Large intestine (tissue), 3 donors: ENCODE measurements around the gene RGS4. TPM values are rescaled to one million over a fixed set of nuclear protein-coding genes. Genes with fewer than 3 reads are reported as not detected.

Experiments used
- DNase-seq, 2 donors: peaks; one replicate each; pipeline versions ENCODE4 v3.0.0 to v3.0.0-alpha.2; 2013
- H3K27ac ChIP-seq: one replicate; pipeline ENCODE4 v1.5.1; 2013; ENCODE audit warnings: low read length
- H3K27me3 ChIP-seq: 2 replicates; pipeline ENCODE4 v1.6.1; 2013; ENCODE audit warnings: low read length; ENCODE audit not compliant: control insufficient read depth, insufficient read depth
- H3K36me3 ChIP-seq: 2 replicates; pipeline ENCODE4 v1.6.1; 2013; ENCODE audit warnings: low read length; ENCODE audit not compliant: control insufficient read depth, insufficient read depth
- H3K4me1 ChIP-seq: one replicate; pipeline ENCODE4 v1.6.1; 2013; ENCODE audit warnings: low read length; ENCODE audit not compliant: control insufficient read depth, insufficient read depth
- H3K4me3 ChIP-seq: one replicate; pipeline ENCODE4 v1.5.1; 2013; ENCODE audit warnings: low read length
- H3K9me3 ChIP-seq: one replicate; pipeline ENCODE4 v1.6.1; 2013; ENCODE audit warnings: mild to moderate bottlenecking, low read depth, low read length, moderate library complexity; ENCODE audit not compliant: control insufficient read depth
- WGBS: methylation state at CpG from one replicate; pipeline ENCODE4 v1.1.5; 2013; ENCODE audit warnings: low lambda C conversion rate; ENCODE audit not compliant: insufficient coverage; 5-methylcytosine and 5-hydroxymethylcytosine counted together
- polyA plus RNA-seq: library from polyadenylated mRNA; unstranded; fragments of 120-200 nt; gene quantifications from one replicate; pipeline ENCODE4 v1.2.1, GENCODE V29; 2013

The RGS4 gene
- polyA plus RNA-seq, 1 donor: 8.1 TPM

- no peak overlapping the region for H3K27ac ChIP-seq
- H3K4me1 ChIP-seq: no peaks in the 10 kb centered on the region
- H3K27me3 ChIP-seq: no peaks in the 10 kb centered on the region
- H3K9me3 ChIP-seq: no peaks in the 10 kb centered on the region
- DNase-seq: no peak
- H3K36me3 ChIP-seq: no peaks in the 10 kb centered on the region
- 100% methylated on average over 1 of the region's 6 CpGs for WGBS
- no peak overlapping the region for H3K4me3 ChIP-seq
Observed at GRCh38 chr1:163047951-163048659, 21.1 kb upstream of the RGS4 start.

GRCh38 chr1:163048869-163049268 lies 20.3 kb upstream of the RGS4 start:
- WGBS: no CpG with 5 or more reads among the region's 5 CpGs
- H3K27me3 ChIP-seq: no peaks in the 10 kb centered on the region

GRCh38 chr1:163049296-163049695 lies 19.9 kb upstream of the RGS4 start:
- H3K4me3 ChIP-seq: no peak overlapping the region
- H3K36me3 ChIP-seq: no peaks in the 10 kb centered on the region
- H3K9me3 ChIP-seq: no peaks in the 10 kb centered on the region
- no CpG with 5 or more reads among the region's 6 CpGs for WGBS
- no peak for DNase-seq
- no peaks in the 10 kb centered on the region for H3K4me1 ChIP-seq
- H3K27me3 ChIP-seq: no peaks in the 10 kb centered on the region
- no peak overlapping the region for H3K27ac ChIP-seq

More at GRCh38 chr1:163048869-163049268, 20.3 kb upstream of the RGS4 start:
- H3K4me3 ChIP-seq: no peak overlapping the region
- no peak overlapping the region for H3K27ac ChIP-seq
- no peaks in the 10 kb centered on the region for H3K36me3 ChIP-seq
- DNase-seq: no peak
- H3K4me1 ChIP-seq: no peaks in the 10 kb centered on the region
- H3K9me3 ChIP-seq: no peaks in the 10 kb centered on the region

- H3K27ac ChIP-seq: no peak overlapping the region
- H3K4me1 ChIP-seq: no peaks in the 10 kb centered on the region
- DNase-seq: no peak
- no peaks in the 10 kb centered on the region for H3K9me3 ChIP-seq
- H3K36me3 ChIP-seq: no peaks in the 10 kb centered on the region
- H3K4me3 ChIP-seq: no peak overlapping the region
- no peaks in the 10 kb centered on the region for H3K27me3 ChIP-seq
Observed at GRCh38 chr1:163050496-163050895, 18.7 kb upstream of the RGS4 start.

GRCh38 chr1:163054181-163054591 lies 15.0 kb upstream of the RGS4 start:
- Histone ChIP-seq H3K27ac (no peak overlapping the region), H3K27me3 (no peaks in the 10 kb centered on the region), H3K4me1 (no peaks in the 10 kb centered on the region), H3K36me3 (no peaks in the 10 kb centered on the region), H3K9me3 (no peaks in the 10 kb centered on the region), H3K4me3 (no peak overlapping the region)
- DNase-seq: no peak
- WGBS: 80% methylated on average over 1 of the region's 2 CpGs

GRCh38 chr1:163055005-163055404 lies 14.2 kb upstream of the RGS4 start:
- no peaks in the 10 kb centered on the region for H3K36me3 ChIP-seq
- no CpG with 5 or more reads among the region's 2 CpGs for WGBS
- H3K27ac ChIP-seq: no peak overlapping the region
- H3K27me3 ChIP-seq: no peaks in the 10 kb centered on the region
- no peaks in the 10 kb centered on the region for H3K9me3 ChIP-seq
- peak in 1 of 2 donors; percentile 7 for DNase-seq
- no peaks in the 10 kb centered on the region for H3K4me1 ChIP-seq
- H3K4me3 ChIP-seq: no peak overlapping the region

GRCh38 chr1:163055531-163055930 lies 13.6 kb upstream of the RGS4 start:
- DNase-seq: no peak
- no peaks in the 10 kb centered on the region for H3K4me1 ChIP-seq
- H3K27me3 ChIP-seq: no peaks in the 10 kb centered on the region
- no peaks in the 10 kb centered on the region for H3K36me3 ChIP-seq
- H3K9me3 ChIP-seq: no peaks in the 10 kb centered on the region
- H3K4me3 ChIP-seq: no peak overlapping the region
- no CpG with 5 or more reads among the region's 4 CpGs for WGBS
- H3K27ac ChIP-seq: no peak overlapping the region

GRCh38 chr1:163056831-163057230 lies 12.3 kb upstream of the RGS4 start:
- no peak overlapping the region for H3K27ac ChIP-seq
- H3K36me3 ChIP-seq: no peaks in the 10 kb centered on the region
- H3K4me1 ChIP-seq: no peaks in the 10 kb centered on the region
- DNase-seq: no peak
- H3K9me3 ChIP-seq: no peaks in the 10 kb centered on the region
- no peak overlapping the region for H3K4me3 ChIP-seq
- no peaks in the 10 kb centered on the region for H3K27me3 ChIP-seq

GRCh38 chr1:163060343-163061007 lies 8.7 kb upstream of the RGS4 start:
- Histone ChIP-seq H3K36me3 (no peaks in the 10 kb centered on the region), H3K4me1 (no peaks in the 10 kb centered on the region), H3K4me3 (no peak overlapping the region), H3K27me3 (peaks cover 2% of the 10 kb centered on the region), H3K9me3 (no peaks in the 10 kb centered on the region), H3K27ac (no peak overlapping the region)
- WGBS: no CpG with 5 or more reads among the region's 1 CpG
- DNase-seq: no peak

- Histone ChIP-seq H3K27me3 (peaks cover 2% of the 10 kb centered on the region), H3K4me3 (no peak overlapping the region), H3K27ac (no peak overlapping the region), H3K36me3 (no peaks in the 10 kb centered on the region), H3K9me3 (no peaks in the 10 kb centered on the region), H3K4me1 (no peaks in the 10 kb centered on the region)
- DNase-seq: no peak
Observed at GRCh38 chr1:163063143-163063542, 6.0 kb upstream of the RGS4 start.

GRCh38 chr1:163063610-163064009 lies 5.6 kb upstream of the RGS4 start:
- no peaks in the 10 kb centered on the region for H3K9me3 ChIP-seq
- no peaks in the 10 kb centered on the region for H3K4me1 ChIP-seq
- no peaks in the 10 kb centered on the region for H3K36me3 ChIP-seq
- no CpG with 5 or more reads among the region's 3 CpGs for WGBS
- DNase-seq: no peak
- peaks cover 6% of the 10 kb centered on the region for H3K27me3 ChIP-seq
- H3K27ac ChIP-seq: no peak overlapping the region
- H3K4me3 ChIP-seq: no peak overlapping the region
